ENCODE measurements around the gene RBBP8NL. TPM values are rescaled to one million over a fixed set of nuclear protein-coding genes. Genes with fewer than 3 reads are reported as not detected.

Gene RBBP8NL
- total RNA-seq, 1 experiment from 2014 or later: not detected

GRCh38 chr20:62407221-62407992 lies 19.9 kb downstream of the RBBP8NL start, which contains the start of gene CABLES2:
Gene CABLES2 (minus strand): TSS chr20:62407285. CDS start chr20:62407276, 9 bp downstream.
- DNase-seq (ENCODE audit: low read depth): peak; percentile 96

GRCh38 chr20:62406635-62407176 lies 20.6 kb downstream of the RBBP8NL start:
- DNase-seq (ENCODE audit: low read depth): no peak

- DNase-seq (ENCODE audit: low read depth): no peak
These were observed 21.3 kb downstream of the RBBP8NL start for GRCh38 chr20:62405981-62406513.

GRCh38 chr20:62405108-62405980 lies 22.0 kb downstream of the RBBP8NL start:
- peak; percentile 35 for DNase-seq (ENCODE audit: low read depth)

GRCh38 chr20:62404761-62405107 lies 22.6 kb downstream of the RBBP8NL start:
- no peak for DNase-seq (ENCODE audit: low read depth)

GRCh38 chr20:62404112-62404665 lies 23.1 kb downstream of the RBBP8NL start:
- DNase-seq (ENCODE audit: low read depth): no peak

- DNase-seq (ENCODE audit: low read depth): no peak
These were observed 24.0 kb downstream of the RBBP8NL start for GRCh38 chr20:62403331-62403730.

GRCh38 chr20:62402456-62403150 lies 24.7 kb downstream of the RBBP8NL start:
- DNase-seq (ENCODE audit: low read depth): no peak

- DNase-seq (ENCODE audit: low read depth): no peak
These were observed 26.0 kb downstream of the RBBP8NL start for GRCh38 chr20:62401331-62401779.

- DNase-seq (ENCODE audit: low read depth): no peak
These were observed 26.8 kb downstream of the RBBP8NL start for GRCh38 chr20:62400541-62400940.

- no peak for DNase-seq (ENCODE audit: low read depth)
These were observed 27.3 kb downstream of the RBBP8NL start for GRCh38 chr20:62400021-62400420.

- no peak for DNase-seq (ENCODE audit: low read depth)
These were observed 29.1 kb downstream of the RBBP8NL start for GRCh38 chr20:62398120-62398821.

- DNase-seq (ENCODE audit: low read depth): no peak
These were observed 30.7 kb downstream of the RBBP8NL start for GRCh38 chr20:62396367-62397239.

GRCh38 chr20:62395311-62396242 lies 31.8 kb downstream of the RBBP8NL start:
- peak; percentile 46 for DNase-seq (ENCODE audit: low read depth)

- DNase-seq (ENCODE audit: low read depth): no peak
These were observed 32.8 kb downstream of the RBBP8NL start for GRCh38 chr20:62394248-62395245.

- DNase-seq (ENCODE audit: low read depth): no peak
These were observed 33.5 kb downstream of the RBBP8NL start for GRCh38 chr20:62393830-62394229.

GRCh38 chr20:62393335-62393665 lies 34.0 kb downstream of the RBBP8NL start:
- DNase-seq (ENCODE audit: low read depth): no peak

Data from Daoy (cell line).